SW480 (cell line): ENCODE measurements around the gene TMEM198.

Experiments used
- DNase-seq: peaks from one replicate; pipeline ENCODE4 v3.0.0-alpha.2; 2016; ENCODE audit warnings: low spot score

The TMEM198 gene

DNA sequence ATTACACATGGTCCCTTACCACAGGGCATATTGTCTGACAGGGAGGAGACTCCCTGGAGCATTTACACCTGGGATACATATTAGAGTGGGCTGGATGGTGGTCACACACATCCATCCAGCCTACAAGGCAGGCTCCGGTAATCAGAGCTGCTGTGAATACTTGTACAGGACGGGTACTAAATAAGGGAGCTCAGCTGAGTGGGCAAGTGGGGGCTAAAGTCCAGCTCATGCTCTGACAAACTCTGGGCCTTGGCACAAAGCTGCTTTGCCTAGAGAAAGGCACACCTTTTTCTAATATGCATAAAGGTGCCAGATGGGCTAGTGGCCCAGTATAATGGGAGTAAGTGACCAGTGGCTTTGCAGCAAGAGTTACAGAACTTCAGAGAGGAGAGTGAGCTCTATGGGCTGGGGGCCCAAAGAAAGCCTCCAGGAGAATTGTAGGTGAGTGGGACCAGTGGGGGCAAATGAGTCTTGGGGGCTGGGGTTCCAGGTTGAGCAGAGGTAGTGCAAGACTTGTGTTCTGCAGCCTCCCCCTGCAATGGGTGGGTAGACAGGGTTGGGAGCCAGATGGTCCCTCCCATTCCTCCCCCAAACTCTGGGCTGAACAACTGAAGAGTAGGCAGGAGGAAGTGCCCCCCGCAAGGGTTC, 1.6 kb downstream of the TMEM198 start:
- DNase-seq, result no peak

DNA sequence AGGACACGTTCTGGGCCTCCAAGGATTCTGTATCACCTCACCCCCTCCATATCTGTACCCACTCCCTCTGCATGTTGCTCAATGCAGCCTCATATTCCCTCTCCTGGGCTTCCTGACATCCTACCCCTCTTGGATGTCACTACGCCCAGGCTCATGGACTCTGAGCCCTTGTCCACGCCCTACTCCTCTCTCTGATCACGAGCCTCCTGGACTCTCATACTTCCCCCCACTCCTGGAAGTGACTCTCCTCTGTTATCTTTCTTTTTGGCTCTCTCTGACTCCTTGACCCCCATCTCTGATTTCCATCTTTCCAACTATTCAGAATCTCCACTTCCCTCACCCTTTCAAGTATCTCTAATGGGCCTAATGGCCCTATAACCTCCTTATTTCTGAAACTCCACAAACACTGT, 2.1 kb downstream of the TMEM198 start:
- no peak for DNase-seq

GRCh38 chr2:219547621-219548020, 3.8 kb downstream of the TMEM198 start:
- DNase-seq, result no peak

DNA sequence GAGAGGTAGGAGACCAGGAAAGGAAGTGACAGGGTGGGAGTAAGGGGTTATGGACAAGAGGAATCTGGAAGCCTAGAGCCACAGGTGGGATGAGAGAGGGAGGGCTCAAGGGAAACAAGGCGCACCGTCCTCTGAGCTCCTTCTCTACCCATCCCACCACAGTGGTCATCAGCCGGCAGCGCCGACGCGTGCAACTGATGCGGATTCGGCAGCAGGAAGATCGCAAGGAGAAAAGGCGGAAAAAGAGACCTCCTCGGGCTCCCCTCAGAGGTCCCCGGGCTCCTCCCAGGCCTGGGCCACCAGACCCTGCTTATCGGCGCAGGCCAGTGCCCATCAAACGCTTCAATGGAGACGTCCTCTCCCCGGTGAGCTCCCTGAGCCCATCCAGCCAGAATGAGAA, 5.2 kb downstream of the TMEM198 start:
- DNase-seq, result no peak

DNA sequence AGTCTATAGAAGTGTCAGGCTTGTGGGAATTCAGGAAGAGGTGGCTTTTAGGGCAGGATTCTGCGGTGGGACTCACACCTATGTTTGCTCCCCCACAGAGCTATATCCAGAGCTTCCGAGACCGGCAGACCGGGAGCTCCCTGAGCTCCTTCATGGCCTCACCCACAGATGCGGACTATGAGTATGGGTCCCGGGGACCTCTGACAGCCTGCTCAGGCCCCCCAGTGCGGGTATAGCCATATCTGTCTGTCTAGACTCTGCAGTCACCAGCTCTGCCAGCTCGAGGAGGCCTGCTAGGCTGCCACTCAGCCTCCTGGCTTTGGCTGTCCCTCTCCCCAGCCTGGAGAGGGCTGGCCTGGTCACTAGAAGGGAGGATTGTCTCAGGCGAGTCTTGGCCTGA, 5.8 kb downstream of the TMEM198 start:
- DNase-seq, result no peak

GRCh38 chr2:219551441-219552381, 7.9 kb downstream of the TMEM198 start:
- DNase-seq, result no peak

DNA sequence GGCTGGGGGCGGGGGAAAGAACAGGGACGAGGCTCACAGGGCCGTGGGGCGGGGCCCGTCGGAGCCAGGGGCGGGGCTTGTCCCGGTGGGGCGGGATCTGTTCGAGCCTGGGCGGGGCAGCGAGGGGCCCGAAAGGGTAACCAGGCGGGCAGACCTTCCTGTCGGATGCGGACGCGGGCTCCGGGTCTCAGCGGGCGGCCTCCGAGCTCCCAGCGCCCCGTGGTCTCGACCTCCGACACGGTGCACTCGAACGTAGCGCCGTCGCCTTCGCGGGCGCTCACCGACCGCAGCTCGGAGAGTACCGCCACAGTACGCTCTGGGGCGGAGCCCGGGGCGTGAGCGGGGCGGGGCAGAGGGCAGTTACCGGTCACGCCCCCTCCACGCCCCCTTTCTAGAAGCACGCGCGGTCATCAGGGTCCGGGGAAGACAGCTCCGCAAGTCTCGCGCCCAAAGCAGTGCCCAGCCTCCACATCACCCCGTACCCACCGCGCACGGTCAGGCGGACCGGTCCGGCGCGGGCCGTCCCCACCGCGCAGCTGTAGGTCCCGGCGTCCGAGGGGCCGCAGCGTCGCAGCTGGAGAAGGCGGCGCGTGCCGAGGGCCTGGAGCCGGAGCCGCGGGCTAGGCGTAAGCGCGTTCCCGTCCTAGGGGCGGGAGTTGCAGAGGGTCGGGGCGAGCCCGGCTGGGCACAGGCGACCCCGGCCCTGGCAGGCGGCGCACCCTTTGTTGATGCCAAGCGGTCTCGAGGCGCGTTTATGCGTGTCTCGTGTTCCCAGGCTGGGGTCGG, 8.7 kb downstream of the TMEM198 start:
- peak; percentile 54 for DNase-seq

GRCh38 chr2:219553168-219553417, 9.3 kb downstream of the TMEM198 start:
- no peak for DNase-seq

GRCh38 chr2:219553463-219553963, 9.7 kb downstream of the TMEM198 start:
- no peak for DNase-seq

DNA sequence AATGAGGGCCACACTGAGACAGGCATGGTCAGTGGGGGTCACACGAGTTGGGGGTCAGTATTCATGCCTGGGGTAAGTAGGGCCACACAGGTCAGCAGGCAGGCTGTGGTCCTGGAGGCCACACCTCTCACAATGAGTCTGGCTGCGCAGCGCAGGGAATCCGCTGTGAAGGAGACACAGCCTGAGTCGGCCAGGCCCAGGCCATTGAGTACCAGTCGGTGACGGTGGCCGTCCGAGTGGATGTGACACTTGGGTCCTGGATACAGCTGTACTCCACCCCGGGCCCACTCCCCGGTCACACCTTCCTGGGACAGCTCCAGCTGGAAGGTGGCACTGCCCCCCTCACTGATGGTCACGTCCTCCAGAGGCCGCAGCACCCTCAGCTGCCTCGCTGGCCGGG, 10.5 kb downstream of the TMEM198 start:
- DNase-seq, result no peak

- no peak for DNase-seq
Observed at GRCh38 chr2:219555956-219556355, 12.1 kb downstream of the TMEM198 start.

- DNase-seq, result no peak
Observed at GRCh38 chr2:219556413-219556812, 12.6 kb downstream of the TMEM198 start.

DNA sequence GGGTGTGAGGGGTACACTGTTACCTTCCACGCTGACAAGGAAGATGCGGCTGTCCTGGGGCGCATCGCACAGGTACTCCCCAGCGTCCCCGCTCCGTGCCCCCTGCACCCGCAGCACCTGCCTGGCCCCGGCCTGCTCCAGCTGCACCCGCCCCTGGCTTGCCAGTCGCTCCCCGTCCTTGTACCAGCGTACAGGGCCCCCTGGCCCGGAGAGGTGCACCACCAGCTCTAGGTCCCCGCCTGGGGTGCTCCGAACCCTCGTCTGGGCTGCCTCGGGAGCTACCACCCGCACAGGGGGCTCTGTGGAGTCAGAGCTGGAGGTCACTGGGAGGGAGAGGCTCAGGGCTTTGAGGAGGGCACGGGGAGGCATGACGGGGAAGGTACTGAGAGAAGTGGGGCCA, 13.5 kb downstream of the TMEM198 start:
- DNase-seq, result no peak

- DNase-seq, result no peak
Observed at GRCh38 chr2:219557791-219558785, 14.3 kb downstream of the TMEM198 start.

GRCh38 chr2:219559156-219559915, 15.5 kb downstream of the TMEM198 start:
- no peak for DNase-seq

- no peak for DNase-seq
Observed at GRCh38 chr2:219560037-219560892, 16.4 kb downstream of the TMEM198 start.

GRCh38 chr2:219560893-219561178, 17.0 kb downstream of the TMEM198 start:
- no peak for DNase-seq

DNA sequence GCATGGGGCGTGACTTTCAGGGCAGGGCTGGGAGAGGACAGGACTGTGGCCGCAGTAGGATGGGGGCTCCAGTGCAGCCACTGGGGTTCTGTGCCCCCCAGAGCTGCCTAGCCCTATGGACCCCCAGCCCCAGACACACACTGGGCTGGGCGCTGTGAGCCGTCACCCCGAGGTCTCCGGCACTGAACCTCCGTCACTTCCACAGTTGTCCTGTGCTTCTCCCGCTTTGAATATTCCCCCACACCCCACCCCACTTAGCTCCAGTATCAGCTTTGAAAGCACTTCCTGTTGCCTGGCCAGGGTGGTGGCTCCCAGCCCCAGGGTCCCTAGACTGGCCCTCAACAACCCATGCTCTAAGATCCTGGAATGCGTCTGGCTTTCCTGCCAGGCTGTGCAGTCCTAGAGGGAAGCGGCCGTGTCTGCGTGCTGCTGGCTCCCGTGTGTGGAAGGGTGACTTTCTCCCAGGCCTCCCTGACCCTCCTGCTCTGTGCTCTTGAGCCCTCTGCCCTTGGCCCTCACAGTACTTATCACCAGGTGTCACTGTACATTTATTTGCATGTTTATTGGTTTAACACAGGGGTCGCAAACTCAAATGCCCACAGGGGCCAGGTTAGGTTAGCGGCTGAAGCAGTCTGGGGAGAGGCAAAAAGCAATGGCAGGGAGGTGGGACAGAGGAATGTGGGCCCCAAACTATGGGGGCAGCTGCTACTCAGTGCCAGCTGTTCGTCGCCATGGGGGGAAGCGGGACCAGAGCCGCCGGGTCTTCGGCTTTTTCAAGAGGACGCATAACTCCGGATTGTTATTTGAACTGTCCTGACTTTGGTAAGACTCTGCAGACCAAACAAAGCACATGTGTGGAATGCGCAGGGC, 17.6 kb downstream of the TMEM198 start:
- no peak for DNase-seq
